OCI-LY1 (cell line): ENCODE results near the gene PPCDC.

Experiments
- H2AFZ ChIP-seq: fragments of 200-600 bp; sonication (generic), shearing (Covaris generic); 2 replicates; pipeline ENCODE4 v1.6.0; 2014; ENCODE audit warnings: antibody characterized with exemption, mild to moderate bottlenecking, low read length
- H3F3A ChIP-seq: fragments of 200-600 bp; sonication (generic), shearing (Covaris generic); 2 replicates; pipeline ENCODE4 v1.6.0; 2014; ENCODE audit warnings: mild to moderate bottlenecking, antibody characterized with exemption, low read length, moderate library complexity; ENCODE audit not compliant: insufficient read depth
- H3K27ac ChIP-seq: fragments of 200-600 bp; sonication (generic); 2 replicates; pipeline ENCODE4 v1.5.1; 2014; ENCODE audit warnings: low read length, mixed run types, mild to moderate bottlenecking, low read depth; ENCODE audit not compliant: poor library complexity, severe bottlenecking
- H3K27me3 ChIP-seq: fragments of 200-600 bp; sonication (generic); 2 replicates; pipeline ENCODE4 v1.6.0; 2014; ENCODE audit warnings: antibody characterized with exemption, mild to moderate bottlenecking, low read length, moderate library complexity; ENCODE audit not compliant: insufficient read depth
- H3K36me3 ChIP-seq: fragments of 200-600 bp; sonication (generic); 2 replicates; pipeline ENCODE4 v1.6.1; 2014; ENCODE audit warnings: mild to moderate bottlenecking, antibody characterized with exemption, low read length, moderate library complexity, mixed read lengths; ENCODE audit not compliant: insufficient read depth
- H3K4me1 ChIP-seq: fragments of 200-600 bp; sonication (generic); 2 replicates; pipeline ENCODE4 v1.5.1; 2014; ENCODE audit warnings: mild to moderate bottlenecking, low read length, moderate library complexity; ENCODE audit not compliant: insufficient read depth, severe bottlenecking
- H3K4me2 ChIP-seq: fragments of 200-600 bp; sonication (generic), shearing (Covaris generic); 2 replicates; pipeline ENCODE4 v1.6.1; 2014; ENCODE audit warnings: low read length
- H3K4me3 ChIP-seq: fragments of 200-600 bp; sonication (generic); 2 replicates; pipeline ENCODE4 v1.5.1; 2014; ENCODE audit warnings: low read length, low read depth, mild to moderate bottlenecking, mixed read lengths; ENCODE audit not compliant: poor library complexity, severe bottlenecking
- H3K79me2 ChIP-seq: fragments of 200-600 bp; shearing (Covaris generic); 2 replicates; pipeline ENCODE4 v1.6.1; 2016; ENCODE audit warnings: mixed run types, low read length, mixed read lengths; ENCODE audit not compliant: insufficient read depth
- H3K9ac ChIP-seq: fragments of 200-600 bp; sonication (generic), shearing (Covaris generic); 2 replicates; pipeline ENCODE4 v1.6.1; 2014; ENCODE audit warnings: mild to moderate bottlenecking, low read length, mixed read lengths
- H3K9me2 ChIP-seq: fragments of 200-600 bp; sonication (generic), shearing (Covaris generic); 2 replicates; pipeline ENCODE4 v1.6.1; 2014; ENCODE audit warnings: low read depth, mild to moderate bottlenecking, low read length, mixed read lengths
- H3K9me3 ChIP-seq: fragments of 200-600 bp; shearing (Covaris generic); 2 replicates; pipeline ENCODE4 v1.6.1; 2014; ENCODE audit warnings: low read length, mixed read lengths
- H4K20me1 ChIP-seq: fragments of 200-600 bp; sonication (generic), shearing (Covaris generic); 2 replicates; pipeline ENCODE4 v1.6.0; 2016; ENCODE audit warnings: mild to moderate bottlenecking, low read length; ENCODE audit not compliant: insufficient read depth
- CTCF ChIP-seq: fragments of 200-600 bp; sonication (generic), shearing (Covaris generic); IDR thresholded peaks from 2 replicates; pipeline ENCODE4 v1.5.1; 2017; ENCODE audit warnings: mild to moderate bottlenecking, antibody characterized with exemption, low read length, moderate library complexity, mixed read lengths
- EZH2 ChIP-seq: fragments of 200-600 bp; sonication (generic), shearing (Covaris generic); IDR thresholded peaks from 2 replicates; pipeline ENCODE4 v1.8.0; 2017; ENCODE audit warnings: borderline replicate concordance, mixed run types, mild to moderate bottlenecking, antibody characterized with exemption, low read length, moderate library complexity, mixed read lengths

The PPCDC gene

GRCh38 chr15:75016431-75016830 lies 7.0 kb upstream of the PPCDC start:
- Histone ChIP-seq H3K4me3 (no peak overlapping the region), H3K27ac (no peak overlapping the region), H3K9me3 (no peaks in the 10 kb centered on the region), H2AFZ (no peak overlapping the region), H3K4me2 (no peak overlapping the region), H4K20me1 (no peaks in the 10 kb centered on the region), H3K4me1 (peaks cover under 1% of the 10 kb centered on the region), H3K79me2 (no peaks in the 10 kb centered on the region), H3K9me2 (no peaks in the 10 kb centered on the region), H3K36me3 (peaks cover 82% of the 10 kb centered on the region), H3K9ac (no peak overlapping the region), H3F3A (no peaks in the 10 kb centered on the region), H3K27me3 (no peaks in the 10 kb centered on the region)
- TF ChIP-seq EZH2 = no peak
- no peak for TF ChIP-seq CTCF

GRCh38 chr15:75019916-75020315 lies 3.5 kb upstream of the PPCDC start:
- Histone ChIP-seq H3K36me3 (peaks cover 52% of the 10 kb centered on the region), H3K27me3 (no peaks in the 10 kb centered on the region), H2AFZ (no peak overlapping the region), H3K4me2 (no peak overlapping the region), H3K9me2 (no peaks in the 10 kb centered on the region), H4K20me1 (no peaks in the 10 kb centered on the region), H3K27ac (no peak overlapping the region), H3K4me3 (no peak overlapping the region), H3K4me1 (peaks cover 16% of the 10 kb centered on the region), H3F3A (0 out of 2 replicates have a peak, but pooled peaks cover 4% of the 10 kb centered on the region), H3K9me3 (no peaks in the 10 kb centered on the region), H3K79me2 (peaks cover 7% of the 10 kb centered on the region; the same call in 1 of the 2 replicates), H3K9ac (no peak overlapping the region)
- no peak for TF ChIP-seq CTCF
- no peak for TF ChIP-seq EZH2

GRCh38 chr15:75021341-75021740 lies 2.0 kb upstream of the PPCDC start:
- Histone ChIP-seq H2AFZ (no peak overlapping the region), H3K27me3 (no peaks in the 10 kb centered on the region), H3K27ac (peak overlapping the region; percentile 25), H3F3A (0 out of 2 replicates have a peak, but pooled peaks cover 4% of the 10 kb centered on the region), H3K79me2 (peaks cover 7% of the 10 kb centered on the region; the same call in 1 of the 2 replicates), H3K4me1 (peaks cover 22% of the 10 kb centered on the region), H3K4me2 (no peak overlapping the region), H3K36me3 (peaks cover 50% of the 10 kb centered on the region), H3K9ac (no peak overlapping the region), H3K9me2 (no peaks in the 10 kb centered on the region), H3K9me3 (no peaks in the 10 kb centered on the region), H4K20me1 (no peaks in the 10 kb centered on the region), H3K4me3 (no peak overlapping the region)
- no peak for TF ChIP-seq CTCF
- TF ChIP-seq EZH2 = no peak
